NB4 (cell line): ENCODE measurements around the gene ADAM11.

Source experiments
- POLR2A ChIP-seq: IDR thresholded peaks from 2 replicates; pipeline ENCODE4 v1.6.1; 2011; ENCODE audit warnings: mild to moderate bottlenecking; ENCODE audit not compliant: insufficient read length; ENCODE audit errors: extremely low read depth
- TF ChIP-seq, protein P1 (sequence below): IDR thresholded peaks from one replicate; pipeline ENCODE4 v1.5.1; 2012; ENCODE audit warnings: low read depth, low read length
- TF ChIP-seq, protein P2 (sequence below): IDR thresholded peaks from 2 replicates; pipeline ENCODE4 v1.6.1; 2011; ENCODE audit warnings: low read depth, low read length

DNA sequence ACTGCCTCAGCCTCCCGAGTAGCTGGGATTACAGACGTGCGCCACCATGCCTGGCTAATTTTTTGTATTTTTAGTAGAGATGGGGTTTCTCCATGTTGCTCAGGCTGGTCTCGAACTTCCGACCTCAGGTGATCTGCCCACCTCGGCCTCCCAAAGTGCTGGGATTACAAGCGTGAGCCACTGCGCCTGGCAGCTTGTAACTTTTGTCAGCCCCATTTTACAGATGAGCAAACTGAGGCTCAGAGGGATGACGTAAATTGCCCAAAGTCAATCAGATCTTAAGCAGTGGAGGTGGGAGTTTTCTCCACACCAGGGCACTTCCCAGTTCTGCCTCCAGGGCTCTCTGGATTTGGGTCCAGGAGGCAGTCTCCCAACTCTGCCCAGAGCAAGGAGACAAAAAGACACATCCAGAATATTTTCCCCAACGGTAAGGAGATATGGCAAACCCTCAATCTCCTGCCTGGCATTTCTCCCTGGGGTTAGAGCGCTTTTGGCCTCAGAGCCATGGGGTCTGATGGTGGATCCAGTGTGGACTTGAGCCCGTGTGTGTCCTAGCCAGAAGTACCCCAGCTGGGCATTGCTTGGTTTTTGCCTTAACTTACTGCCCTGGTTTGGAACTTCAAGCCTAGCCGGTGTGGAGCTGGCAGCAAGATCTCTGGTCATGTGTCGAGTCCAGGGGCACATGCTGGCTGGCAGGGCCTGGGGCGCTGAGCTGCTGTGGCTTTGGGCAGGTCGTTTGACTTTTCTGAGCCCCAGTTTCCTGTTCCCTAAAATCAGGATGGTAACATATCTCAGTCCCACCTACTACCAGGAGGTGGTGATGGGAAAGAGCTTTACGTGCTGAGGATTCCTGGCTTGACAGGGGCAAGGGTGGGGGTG lies 3.4 kb downstream of the ADAM11 start:
- no peak for TF ChIP-seq POLR2A
- TF ChIP-seq, protein P1, sequence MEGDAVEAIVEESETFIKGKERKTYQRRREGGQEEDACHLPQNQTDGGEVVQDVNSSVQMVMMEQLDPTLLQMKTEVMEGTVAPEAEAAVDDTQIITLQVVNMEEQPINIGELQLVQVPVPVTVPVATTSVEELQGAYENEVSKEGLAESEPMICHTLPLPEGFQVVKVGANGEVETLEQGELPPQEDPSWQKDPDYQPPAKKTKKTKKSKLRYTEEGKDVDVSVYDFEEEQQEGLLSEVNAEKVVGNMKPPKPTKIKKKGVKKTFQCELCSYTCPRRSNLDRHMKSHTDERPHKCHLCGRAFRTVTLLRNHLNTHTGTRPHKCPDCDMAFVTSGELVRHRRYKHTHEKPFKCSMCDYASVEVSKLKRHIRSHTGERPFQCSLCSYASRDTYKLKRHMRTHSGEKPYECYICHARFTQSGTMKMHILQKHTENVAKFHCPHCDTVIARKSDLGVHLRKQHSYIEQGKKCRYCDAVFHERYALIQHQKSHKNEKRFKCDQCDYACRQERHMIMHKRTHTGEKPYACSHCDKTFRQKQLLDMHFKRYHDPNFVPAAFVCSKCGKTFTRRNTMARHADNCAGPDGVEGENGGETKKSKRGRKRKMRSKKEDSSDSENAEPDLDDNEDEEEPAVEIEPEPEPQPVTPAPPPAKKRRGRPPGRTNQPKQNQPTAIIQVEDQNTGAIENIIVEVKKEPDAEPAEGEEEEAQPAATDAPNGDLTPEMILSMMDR, result no peak
- TF ChIP-seq, protein P2, sequence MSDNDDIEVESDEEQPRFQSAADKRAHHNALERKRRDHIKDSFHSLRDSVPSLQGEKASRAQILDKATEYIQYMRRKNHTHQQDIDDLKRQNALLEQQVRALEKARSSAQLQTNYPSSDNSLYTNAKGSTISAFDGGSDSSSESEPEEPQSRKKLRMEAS, result no peak
